Ovary (tissue), 9 donors: ENCODE data around the gene IL1RAPL1. TPM values are rescaled to one million over a fixed set of nuclear protein-coding genes. Genes with fewer than 3 reads are reported as not detected.

Source experiments
- DNase-seq, 5 donors: peaks; one replicate each; pipeline ENCODE4 v3.0.0-alpha.2; 2019 to 2020
- H3K27ac ChIP-seq, 2 donors: fragments of 200-600 bp; one replicate each; pipeline versions ENCODE4 v1.5.1 to v1.8.0; 2019 to 2022
- H3K27me3 ChIP-seq: fragments of 200-600 bp; one replicate; pipeline ENCODE4 v1.8.0; 2022
- H3K36me3 ChIP-seq: fragments of 200-600 bp; sonication (generic); one replicate; pipeline ENCODE4 v1.5.1; 2019
- H3K4me1 ChIP-seq: one replicate; pipeline ENCODE4 v1.8.1; 2013; ENCODE audit warnings: mild to moderate bottlenecking, moderate library complexity; ENCODE audit not compliant: insufficient read depth
- H3K4me3 ChIP-seq: fragments of 200-600 bp; sonication (generic); one replicate; pipeline ENCODE4 v1.5.1; 2017
- H3K9me3 ChIP-seq, 2 donors: fragments of 200-600 bp in 1 of 2; sonication (generic) in 1 of 2; one replicate each; pipeline versions ENCODE4 v1.5.1 to v1.8.1; 2013 to 2019; ENCODE audit warnings: mild to moderate bottlenecking in 1 of 2, moderate library complexity in 1 of 2
- EP300 ChIP-seq: sonication (generic); formaldehyde crosslinking; IDR thresholded peaks from one replicate; pipeline ENCODE4 v1.6.1; 2017; ENCODE audit warnings: antibody characterized with exemption
- POLR2A ChIP-seq: fragments of 450-650 bp; IDR thresholded peaks from one replicate; pipeline ENCODE4 v1.6.1; 2017; ENCODE audit warnings: antibody characterized with exemption, mild to moderate bottlenecking, moderate library complexity
- WGBS, 3 donors: extraction: QIAGEN DNeasy Blood & Tissue Kit in 1 of 3; methylation state at CpG; one replicate each; pipeline versions ENCODE4 v1.1.5 to v1.1.7; 2013 to 2017; 5-methylcytosine and 5-hydroxymethylcytosine counted together
- intact Hi-C, 4 donors: fragments of 100-400 bp; cut with DNase I; formaldehyde crosslinking; loops; one replicate each; pipeline versions ENCODE4 v1.11.0 to v1.15.1; 2022 to 2023
- polyA plus RNA-seq, 2 donors: library from polyadenylated mRNA; stranded (reverse); fragments of 200-250 nt in 1 of 2; fragments of 350-450 nt in 1 of 2; fragmentation: Illumina TruSeq in 1 of 2; extraction: RNeasy Lipid Tissue Mini Kit (QIAGEN cat#74804) in 1 of 2; gene quantifications; one replicate each; pipeline ENCODE4 v1.2.3, GENCODE V29; 2013 to 2014
- total RNA-seq, 7 donors: library from RNA; depleted of rRNA in 2 of 7; stranded (reverse); fragments of >200 nt in 2 of 7; fragmentation: NEBNext Ultra II Directional in 3 of 7; extraction: Animal tissue kit (Norgen Biotek cat#: 25700) in 3 of 7; gene quantifications; one replicate each; pipeline versions ENCODE4 v1.1.0 to v1.2.4, GENCODE V29; 2016 to 2023
- TF ChIP-seq, protein P1 (sequence below), 3 donors: fragments of 450-650 bp in 2 of 3; fragments of 200-600 bp in 1 of 3; IDR thresholded peaks; one replicate each; pipeline versions ENCODE4 v1.5.1 to v1.8.0; 2016 to 2022; ENCODE audit warnings: antibody characterized with exemption in 3 of 3, mild to moderate bottlenecking in 1 of 3
- donor health status: DM: no; HTN: no; CAD: no; lungs with moderate emphysema.
- donor health status: DM: no; HTN: no; CAD: no.
- donor health status: Bipolar disorder and iron deficiency.
- donor health status: DM: yes; HTN: yes; CAD: no.
- donor health status: DM: no; HTN: no; CAD: no.
- donor health status: DM: yes; HTN: yes; CAD: no.

The IL1RAPL1 gene
- total and polyA plus RNA-seq, 9 donors: 0.23 to 1.3 (median 0.61) TPM

DNA sequence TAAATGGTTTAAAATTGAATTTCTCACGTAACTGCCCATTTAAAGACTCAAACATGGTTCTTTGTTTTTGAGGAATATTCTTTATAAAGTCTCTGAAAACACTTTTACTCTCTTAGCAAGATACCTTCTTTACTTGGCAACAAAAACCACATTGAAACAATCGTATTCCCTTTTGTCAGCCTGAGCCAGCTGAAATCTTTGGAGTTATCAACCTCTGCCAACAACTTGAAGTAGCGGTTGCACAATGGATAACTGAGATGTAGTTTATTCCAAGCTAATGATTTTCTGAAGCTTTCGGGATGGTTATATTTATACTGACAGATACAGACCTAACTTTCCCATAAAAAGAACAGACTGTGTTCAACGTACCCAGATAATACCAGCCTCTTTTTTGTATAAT lies 561.3 kb downstream of the IL1RAPL1 start:
- no peak for DNase-seq
- TF ChIP-seq EP300 (no peak), POLR2A (no peak)
- TF ChIP-seq, protein P1, sequence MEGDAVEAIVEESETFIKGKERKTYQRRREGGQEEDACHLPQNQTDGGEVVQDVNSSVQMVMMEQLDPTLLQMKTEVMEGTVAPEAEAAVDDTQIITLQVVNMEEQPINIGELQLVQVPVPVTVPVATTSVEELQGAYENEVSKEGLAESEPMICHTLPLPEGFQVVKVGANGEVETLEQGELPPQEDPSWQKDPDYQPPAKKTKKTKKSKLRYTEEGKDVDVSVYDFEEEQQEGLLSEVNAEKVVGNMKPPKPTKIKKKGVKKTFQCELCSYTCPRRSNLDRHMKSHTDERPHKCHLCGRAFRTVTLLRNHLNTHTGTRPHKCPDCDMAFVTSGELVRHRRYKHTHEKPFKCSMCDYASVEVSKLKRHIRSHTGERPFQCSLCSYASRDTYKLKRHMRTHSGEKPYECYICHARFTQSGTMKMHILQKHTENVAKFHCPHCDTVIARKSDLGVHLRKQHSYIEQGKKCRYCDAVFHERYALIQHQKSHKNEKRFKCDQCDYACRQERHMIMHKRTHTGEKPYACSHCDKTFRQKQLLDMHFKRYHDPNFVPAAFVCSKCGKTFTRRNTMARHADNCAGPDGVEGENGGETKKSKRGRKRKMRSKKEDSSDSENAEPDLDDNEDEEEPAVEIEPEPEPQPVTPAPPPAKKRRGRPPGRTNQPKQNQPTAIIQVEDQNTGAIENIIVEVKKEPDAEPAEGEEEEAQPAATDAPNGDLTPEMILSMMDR (IDR thresholded peaks at IDR 0.05): no peak
- intact Hi-C loops: no loop called here
- Histone ChIP-seq H3K4me1 (no peaks in the 10 kb centered on the region), H3K9me3 (no peaks in the 10 kb centered on the region), H3K27me3 (no peaks in the 10 kb centered on the region), H3K36me3 (no peaks in the 10 kb centered on the region), H3K4me3 (no peak overlapping the region), H3K27ac (no peak overlapping the region)
- WGBS, 3 donors: 69 to 78% (median 70%) methylated on average over 5 of the region's 5 CpGs

DNA sequence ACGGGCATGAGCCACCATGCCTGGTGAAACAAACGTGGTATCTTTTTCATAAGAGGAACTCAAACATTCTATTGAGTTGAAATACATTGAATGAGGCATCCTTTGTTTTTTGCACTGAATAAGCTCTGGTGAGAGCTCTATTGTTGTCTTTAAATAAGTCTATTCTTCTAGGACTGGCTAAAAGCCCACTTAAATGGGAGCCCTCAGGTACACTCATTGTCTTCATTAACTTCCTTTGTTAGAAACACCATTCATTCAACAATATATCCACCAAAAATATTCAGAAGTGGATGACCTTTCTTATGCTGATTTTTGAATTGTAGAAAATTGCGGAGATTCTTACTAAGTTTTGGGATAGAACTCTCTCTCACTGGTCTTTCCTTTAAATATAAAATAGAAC lies 568.0 kb downstream of the IL1RAPL1 start:
- no peaks in the 10 kb centered on the region for H3K9me3 ChIP-seq
- no peaks in the 10 kb centered on the region for H3K4me1 ChIP-seq
- H3K27me3 ChIP-seq: no peaks in the 10 kb centered on the region
- H3K27ac ChIP-seq: no peak overlapping the region
- H3K36me3 ChIP-seq: no peaks in the 10 kb centered on the region
- intact Hi-C loops: no loop called here
- no peak for DNase-seq
- 57 to 60% (median 59%) methylated on average over 3 of the region's 3 CpGs for WGBS, 3 donors
- no peak overlapping the region for H3K4me3 ChIP-seq
- TF ChIP-seq EP300: no peak
- TF ChIP-seq, protein P1 (IDR thresholded peaks at IDR 0.05): no peak
- TF ChIP-seq POLR2A: no peak

DNA sequence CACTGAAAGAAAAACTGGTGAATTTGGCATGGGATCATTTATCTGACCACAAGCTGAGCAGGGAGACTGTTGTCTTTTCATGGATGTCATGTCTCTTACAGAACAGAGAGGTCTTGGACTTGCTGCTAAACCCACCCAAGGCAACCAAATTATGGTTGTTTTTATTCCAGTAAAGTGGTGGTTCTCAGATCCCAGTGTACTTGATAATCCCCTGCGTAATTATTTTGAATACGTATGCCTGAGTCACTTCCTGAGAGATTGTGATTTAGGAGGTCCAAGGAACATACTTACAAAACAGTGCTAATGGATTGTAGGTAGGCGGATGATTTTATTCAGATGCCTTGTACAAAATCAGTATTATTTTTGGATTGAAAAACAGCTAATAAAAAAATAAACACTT lies 585.6 kb downstream of the IL1RAPL1 start:
- intact Hi-C loops: no loop called here
- WGBS, 3 donors: 53 to 59% (median 53%) methylated on average over 3 of the region's 3 CpGs
- no peak for DNase-seq
- no peaks in the 10 kb centered on the region for H3K9me3 ChIP-seq
- no peaks in the 10 kb centered on the region for H3K36me3 ChIP-seq
- no peak overlapping the region for H3K27ac ChIP-seq
- H3K4me3 ChIP-seq: no peak overlapping the region
- H3K27me3 ChIP-seq: no peaks in the 10 kb centered on the region
- no peaks in the 10 kb centered on the region for H3K4me1 ChIP-seq
- TF ChIP-seq, protein P1 (IDR thresholded peaks at IDR 0.05): no peak
- TF ChIP-seq POLR2A (no peak), EP300 (no peak)

DNA sequence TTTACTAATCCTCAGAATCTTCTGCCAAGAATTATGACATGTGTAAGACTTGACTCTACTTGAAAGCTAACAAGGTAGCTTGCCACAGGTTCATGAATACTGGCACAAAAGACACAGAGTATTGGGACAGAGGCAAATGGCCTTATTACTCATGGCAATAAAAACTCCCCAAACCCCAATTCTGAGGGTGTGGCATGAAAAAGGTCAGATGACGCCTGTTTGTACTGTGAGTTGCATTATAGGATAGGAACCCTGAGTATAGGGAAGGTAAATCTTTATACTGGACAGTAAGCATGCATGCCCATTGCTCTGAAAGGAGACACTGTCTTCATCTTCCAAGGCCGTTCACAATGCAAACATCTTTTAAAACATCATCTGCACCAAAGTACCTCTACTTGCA lies 600.0 kb downstream of the IL1RAPL1 start:
- no peaks in the 10 kb centered on the region for H3K4me1 ChIP-seq
- WGBS, 3 donors: 62 to 72% (median 64%) methylated on average over 2 of the region's 2 CpGs
- TF ChIP-seq, protein P1 (IDR thresholded peaks at IDR 0.05): no peak
- TF ChIP-seq EP300 (no peak), POLR2A (no peak)
- H3K27me3 ChIP-seq: no peaks in the 10 kb centered on the region
- no peak overlapping the region for H3K27ac ChIP-seq
- H3K36me3 ChIP-seq: no peaks in the 10 kb centered on the region
- intact Hi-C loops: no loop called here
- DNase-seq: no peak
- no peaks in the 10 kb centered on the region for H3K9me3 ChIP-seq
- H3K4me3 ChIP-seq: no peak overlapping the region

DNA sequence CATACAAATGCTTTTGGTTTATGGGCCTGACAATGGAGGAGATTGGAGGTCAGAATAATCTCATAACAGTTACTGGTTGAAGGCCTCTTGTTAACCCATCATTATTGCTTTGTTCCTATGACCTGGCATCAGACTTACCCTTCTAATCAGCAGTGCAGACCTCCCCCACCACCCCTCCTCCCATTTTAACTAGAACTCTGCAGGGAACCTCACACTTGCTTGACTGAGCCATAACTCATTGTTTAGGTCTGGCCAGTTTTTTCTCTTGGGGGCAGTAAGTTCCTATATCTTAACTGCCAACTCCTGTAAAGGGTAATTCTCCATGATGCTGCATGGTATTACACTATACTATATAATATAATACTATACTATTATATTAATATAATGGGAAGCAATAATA lies 609.3 kb downstream of the IL1RAPL1 start:
- DNase-seq: no peak
- Histone ChIP-seq H3K9me3 (no peaks in the 10 kb centered on the region), H3K27ac (no peak overlapping the region), H3K4me1 (no peaks in the 10 kb centered on the region), H3K4me3 (no peak overlapping the region), H3K27me3 (no peaks in the 10 kb centered on the region), H3K36me3 (no peaks in the 10 kb centered on the region)
- TF ChIP-seq, protein P1 (IDR thresholded peaks at IDR 0.05): no peak
- TF ChIP-seq EP300 (no peak), POLR2A (no peak)
- intact Hi-C loops: no loop called here
